MM.1S (cell line): Measurements from ENCODE around the gene SEPSECS.

Experiments
- DNase-seq: peaks from one replicate; pipeline ENCODE4 v3.0.0-alpha.2; 2015
- H2AFZ ChIP-seq: fragments of 300-600 bp; sonication (generic); 2 replicates; pipeline ENCODE4 v1.6.0; 2016; ENCODE audit warnings: antibody characterized with exemption, low read length
- H3F3A ChIP-seq: fragments of 300-600 bp; sonication (generic); 2 replicates; pipeline ENCODE4 v1.6.1; 2016; ENCODE audit warnings: mild to moderate bottlenecking, antibody characterized with exemption, low read length, moderate library complexity, mixed read lengths; ENCODE audit not compliant: insufficient read depth
- H3K27ac ChIP-seq: fragments of 300-600 bp; sonication (generic); 2 replicates; pipeline ENCODE4 v1.5.1; 2016; ENCODE audit warnings: mild to moderate bottlenecking, low read length
- H3K27me3 ChIP-seq: fragments of 300-600 bp; sonication (generic); replicated peaks from 2 replicates; pipeline ENCODE4 v1.6.0; 2016; ENCODE audit warnings: low read length; ENCODE audit not compliant: insufficient read depth
- H3K36me3 ChIP-seq: fragments of 300-600 bp; sonication (generic); replicated peaks from 2 replicates; pipeline ENCODE4 v1.6.1; 2016; ENCODE audit warnings: mild to moderate bottlenecking, low read length, mixed read lengths; ENCODE audit not compliant: insufficient read depth
- H3K4me1 ChIP-seq: fragments of 300-600 bp; sonication (generic); 2 replicates; pipeline ENCODE4 v1.6.1; 2016; ENCODE audit warnings: low read length, mixed read lengths
- H3K4me2 ChIP-seq: fragments of 300-600 bp; sonication (generic); 2 replicates; pipeline ENCODE4 v1.6.0; 2016; ENCODE audit warnings: low read depth, low read length
- H3K4me3 ChIP-seq: fragments of 300-600 bp; sonication (generic); 2 replicates; pipeline ENCODE4 v1.5.1; 2016; ENCODE audit warnings: low read length, mixed read lengths
- H3K79me2 ChIP-seq: fragments of 300-600 bp; sonication (generic); 2 replicates; pipeline ENCODE4 v1.6.1; 2016; ENCODE audit warnings: mixed run types, low read length, mixed read lengths
- H3K9ac ChIP-seq: fragments of 300-600 bp; sonication (generic); 2 replicates; pipeline ENCODE4 v1.6.1; 2016; ENCODE audit warnings: low read length, mixed read lengths
- H3K9me2 ChIP-seq: fragments of 300-600 bp; sonication (generic); replicated peaks from 2 replicates; pipeline ENCODE4 v1.6.1; 2016; ENCODE audit warnings: mild to moderate bottlenecking, low read length, mixed read lengths; ENCODE audit not compliant: insufficient read depth
- H3K9me3 ChIP-seq: fragments of 300-600 bp; sonication (generic); replicated peaks from 2 replicates; pipeline ENCODE4 v1.6.1; 2016; ENCODE audit warnings: mild to moderate bottlenecking, low read length, mixed read lengths; ENCODE audit not compliant: insufficient read depth
- H4K20me1 ChIP-seq: fragments of 300-600 bp; sonication (generic); 2 replicates; pipeline ENCODE4 v1.6.1; 2016; ENCODE audit warnings: mild to moderate bottlenecking, low read length, moderate library complexity, mixed read lengths; ENCODE audit not compliant: insufficient read depth
- EZH2 ChIP-seq: fragments of 300-600 bp; sonication (generic); optimal IDR thresholded peaks from 2 replicates; pipeline ENCODE3; 2017; ENCODE audit warnings: low read depth, mild to moderate bottlenecking, antibody characterized with exemption, low read length, mixed read lengths
- EZH2phosphoT487 ChIP-seq: fragments of 300-600 bp; sonication (generic); IDR thresholded peaks from 2 replicates; pipeline ENCODE4 v1.6.1; 2018; ENCODE audit warnings: antibody characterized with exemption, low read length
- TF ChIP-seq, protein P1 (sequence below): fragments of 300-600 bp; sonication (generic); IDR thresholded peaks from 2 replicates; pipeline ENCODE4 v1.5.1; 2016; ENCODE audit warnings: antibody characterized with exemption, low read length, mixed read lengths

The SEPSECS gene

DNA sequence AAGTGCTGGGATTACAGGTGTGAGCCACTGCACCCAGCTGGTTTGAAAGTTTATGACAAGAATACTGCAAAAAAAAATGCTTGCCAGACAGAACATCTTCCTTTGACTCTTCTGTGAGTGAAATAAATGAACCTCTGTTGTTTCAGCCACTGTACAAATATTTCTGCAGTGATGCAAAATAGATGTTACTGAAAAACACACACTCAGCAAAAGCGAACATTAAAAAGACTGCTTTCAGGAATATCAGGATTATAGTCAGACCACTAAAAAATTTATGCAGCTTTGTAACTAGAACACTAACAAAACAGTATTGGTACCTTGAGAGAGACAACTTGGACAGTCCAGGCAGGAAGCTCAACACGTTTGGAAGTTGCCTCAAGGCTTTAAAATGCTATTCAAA, 16.9 kb upstream of the SEPSECS start:
- Histone ChIP-seq H4K20me1 (no peaks in the 10 kb centered on the region), H3K36me3 (no peaks in the 10 kb centered on the region), H3K27ac (no peak overlapping the region), H3K4me3 (no peak overlapping the region), H3K27me3 (no peaks in the 10 kb centered on the region), H3K9me2 (no peaks in the 10 kb centered on the region), H3K4me2 (no peak overlapping the region), H3K9me3 (no peaks in the 10 kb centered on the region), H3K4me1 (no peaks in the 10 kb centered on the region), H2AFZ (no peak overlapping the region), H3K79me2 (no peaks in the 10 kb centered on the region), H3K9ac (no peak overlapping the region), H3F3A (no peaks in the 10 kb centered on the region)
- no peak for DNase-seq
- no peak for TF ChIP-seq EZH2
- TF ChIP-seq, protein P1, sequence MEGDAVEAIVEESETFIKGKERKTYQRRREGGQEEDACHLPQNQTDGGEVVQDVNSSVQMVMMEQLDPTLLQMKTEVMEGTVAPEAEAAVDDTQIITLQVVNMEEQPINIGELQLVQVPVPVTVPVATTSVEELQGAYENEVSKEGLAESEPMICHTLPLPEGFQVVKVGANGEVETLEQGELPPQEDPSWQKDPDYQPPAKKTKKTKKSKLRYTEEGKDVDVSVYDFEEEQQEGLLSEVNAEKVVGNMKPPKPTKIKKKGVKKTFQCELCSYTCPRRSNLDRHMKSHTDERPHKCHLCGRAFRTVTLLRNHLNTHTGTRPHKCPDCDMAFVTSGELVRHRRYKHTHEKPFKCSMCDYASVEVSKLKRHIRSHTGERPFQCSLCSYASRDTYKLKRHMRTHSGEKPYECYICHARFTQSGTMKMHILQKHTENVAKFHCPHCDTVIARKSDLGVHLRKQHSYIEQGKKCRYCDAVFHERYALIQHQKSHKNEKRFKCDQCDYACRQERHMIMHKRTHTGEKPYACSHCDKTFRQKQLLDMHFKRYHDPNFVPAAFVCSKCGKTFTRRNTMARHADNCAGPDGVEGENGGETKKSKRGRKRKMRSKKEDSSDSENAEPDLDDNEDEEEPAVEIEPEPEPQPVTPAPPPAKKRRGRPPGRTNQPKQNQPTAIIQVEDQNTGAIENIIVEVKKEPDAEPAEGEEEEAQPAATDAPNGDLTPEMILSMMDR: no peak
- no peak for TF ChIP-seq EZH2phosphoT487

DNA sequence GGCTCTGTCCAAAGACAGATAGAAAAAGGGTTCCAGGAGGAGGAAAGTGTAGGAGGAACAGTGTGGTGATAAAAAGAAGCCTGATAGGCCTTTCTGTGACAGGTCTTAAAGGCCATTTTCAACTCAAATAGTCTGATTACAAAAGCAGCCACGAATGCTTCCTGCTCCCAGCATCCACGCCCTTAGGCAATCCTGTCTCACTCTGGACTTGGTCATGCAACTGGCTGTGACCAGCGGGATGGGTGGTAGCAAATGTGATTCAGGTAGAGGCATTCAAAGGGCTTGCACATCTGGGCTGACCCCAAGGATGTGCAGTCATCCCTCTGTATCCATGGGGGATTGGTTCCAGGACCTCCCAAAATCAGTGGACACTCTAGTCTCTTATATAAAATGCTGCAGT, 14.4 kb upstream of the SEPSECS start:
- no peaks in the 10 kb centered on the region for H3K4me1 ChIP-seq
- DNase-seq: no peak
- H3K27me3 ChIP-seq: no peaks in the 10 kb centered on the region
- H3K4me2 ChIP-seq: no peak overlapping the region
- H3K79me2 ChIP-seq: no peaks in the 10 kb centered on the region
- no peak overlapping the region for H2AFZ ChIP-seq
- TF ChIP-seq, protein P1: no peak
- no peak for TF ChIP-seq EZH2phosphoT487
- TF ChIP-seq EZH2: no peak
- no peaks in the 10 kb centered on the region for H3F3A ChIP-seq
- no peaks in the 10 kb centered on the region for H4K20me1 ChIP-seq
- H3K36me3 ChIP-seq: no peaks in the 10 kb centered on the region
- H3K9ac ChIP-seq: no peak overlapping the region
- H3K27ac ChIP-seq: no peak overlapping the region
- no peak overlapping the region for H3K4me3 ChIP-seq
- H3K9me3 ChIP-seq: no peaks in the 10 kb centered on the region
- H3K9me2 ChIP-seq: no peaks in the 10 kb centered on the region

GRCh38 chr4:25172961-25173915, 13.0 kb upstream of the SEPSECS start:
- no peak overlapping the region for H3K27ac ChIP-seq
- no peak for DNase-seq
- TF ChIP-seq EZH2phosphoT487 (no peak), EZH2 (no peak)
- TF ChIP-seq, protein P1: no peak
- H3K9me2 ChIP-seq: no peaks in the 10 kb centered on the region
- no peaks in the 10 kb centered on the region for H3K4me1 ChIP-seq
- no peak overlapping the region for H2AFZ ChIP-seq
- no peaks in the 10 kb centered on the region for H4K20me1 ChIP-seq
- H3K27me3 ChIP-seq: no peaks in the 10 kb centered on the region
- H3K9me3 ChIP-seq: no peaks in the 10 kb centered on the region
- H3F3A ChIP-seq: no peaks in the 10 kb centered on the region
- no peak overlapping the region for H3K4me2 ChIP-seq
- H3K9ac ChIP-seq: no peak overlapping the region
- H3K36me3 ChIP-seq: no peaks in the 10 kb centered on the region
- H3K79me2 ChIP-seq: no peaks in the 10 kb centered on the region
- no peak overlapping the region for H3K4me3 ChIP-seq
